PFSK-1 (cell line): ENCODE results near the gene TYK2.
A peak's percentile ranks its signal among the peaks of the same experiment; 100 is the strongest.

Experiments used
- FOXP2 ChIP-seq: optimal IDR thresholded peaks from 2 replicates; pipeline ENCODE3; 2011; ENCODE audit warnings: borderline replicate concordance, control low read depth, inconsistent platforms; ENCODE audit not compliant: insufficient read depth; ENCODE audit errors: extremely low read length, extremely low read depth
- POLR2AphosphoS5 ChIP-seq: IDR thresholded peaks from 2 replicates; pipeline ENCODE4 v1.6.1; 2012; ENCODE audit warnings: low read depth, mild to moderate bottlenecking, control low read depth, low read length, moderate library complexity
- REST ChIP-seq, 2 experiments: IDR thresholded peaks; 2 replicates each; pipeline versions ENCODE4 v1.6.1 to v1.8.0; 2011 to 2012; ENCODE audit warnings: low read depth in 2 of 2, low read length in 2 of 2, control low read depth in 1 of 2, inconsistent platforms in 1 of 2, mild to moderate bottlenecking in 1 of 2, moderate library complexity in 1 of 2; ENCODE audit not compliant: insufficient read depth in 1 of 2
- SIN3A ChIP-seq: IDR thresholded peaks from 2 replicates; pipeline ENCODE4 v1.6.1; 2012; ENCODE audit warnings: mild to moderate bottlenecking, low read length, moderate library complexity, borderline replicate concordance; ENCODE audit not compliant: insufficient read depth
- TAF1 ChIP-seq: IDR thresholded peaks from 2 replicates; pipeline ENCODE4 v1.6.1; 2012; ENCODE audit warnings: low read length, control low read depth, borderline replicate concordance; ENCODE audit not compliant: insufficient read depth

The TYK2 gene

GRCh38 chr19:10317045-10317856 lies 63.1 kb downstream of the TYK2 start:
- no peak for TF ChIP-seq REST (IDR thresholded peaks at IDR 0.05; ENCODE audit: insufficient read depth in 1 of 2, low read depth in 2 of 2, low read length in 2 of 2)
- no peak for TF ChIP-seq TAF1
- no peak for TF ChIP-seq POLR2AphosphoS5
- TF ChIP-seq FOXP2, result no peak
- TF ChIP-seq SIN3A, result no peak

- TF ChIP-seq POLR2AphosphoS5, result no peak
- TF ChIP-seq SIN3A, result no peak
- TF ChIP-seq TAF1, result no peak
- no peak for TF ChIP-seq REST (IDR thresholded peaks at IDR 0.05; ENCODE audit: insufficient read depth in 1 of 2, low read depth in 2 of 2, low read length in 2 of 2)
- no peak for TF ChIP-seq FOXP2
These were observed 63.9 kb downstream of the TYK2 start for GRCh38 chr19:10316229-10317044.

GRCh38 chr19:10315335-10316214 lies 64.8 kb downstream of the TYK2 start, which contains the start of gene FDX2:
TSS of gene FDX2 (minus strand) at chr19:10316015. CDS start at chr19:10315996, 19 bp downstream.
- no peak for TF ChIP-seq REST (IDR thresholded peaks at IDR 0.05; ENCODE audit: insufficient read depth in 1 of 2, low read depth in 2 of 2, low read length in 2 of 2)
- TF ChIP-seq POLR2AphosphoS5, result peak; percentile 95
- TF ChIP-seq FOXP2, result no peak
- peak; percentile 47; the same call in 1 of the 2 replicates for TF ChIP-seq TAF1
- TF ChIP-seq SIN3A, result peak; percentile 96; the same call in 1 of the 2 replicates

- TF ChIP-seq REST (IDR thresholded peaks at IDR 0.05; ENCODE audit: insufficient read depth in 1 of 2, low read depth in 2 of 2, low read length in 2 of 2), result no peak
These were observed 70.9 kb downstream of the TYK2 start, which contains the start of gene ZGLP1 for GRCh38 chr19:10309423-10309822. TSS of gene ZGLP1 (minus strand) at chr19:10309815.
